IPS-20b (cell line): ENCODE measurements around the gene ABLIM1.

Source experiments
- H3K27ac ChIP-seq: one replicate; pipeline ENCODE4 v1.5.1; 2013; ENCODE audit warnings: low read length
- H3K27me3 ChIP-seq: 2 replicates; pipeline ENCODE4 v1.6.1; 2013; ENCODE audit warnings: mild to moderate bottlenecking, low read length, inconsistent platforms; ENCODE audit not compliant: insufficient read depth
- H3K36me3 ChIP-seq: 2 replicates; pipeline ENCODE4 v1.6.1; 2013; ENCODE audit warnings: low read depth, mild to moderate bottlenecking, inconsistent platforms, low read length, moderate library complexity; ENCODE audit not compliant: insufficient read depth
- H3K4me1 ChIP-seq: 2 replicates; pipeline ENCODE4 v1.6.1; 2013; ENCODE audit warnings: mild to moderate bottlenecking, control low read depth, inconsistent platforms, low read length, moderate library complexity; ENCODE audit not compliant: insufficient read depth
- H3K4me3 ChIP-seq: 2 replicates; pipeline ENCODE4 v1.5.1; 2013; ENCODE audit warnings: mild to moderate bottlenecking, low read length, inconsistent platforms
- H3K9ac ChIP-seq: 2 replicates; pipeline ENCODE4 v1.6.1; 2013; ENCODE audit warnings: low read depth, mild to moderate bottlenecking, inconsistent platforms, low read length, moderate library complexity
- H3K9me3 ChIP-seq: 2 replicates; pipeline ENCODE4 v1.6.1; 2013; ENCODE audit warnings: mild to moderate bottlenecking, low read depth, low read length, inconsistent platforms; ENCODE audit not compliant: insufficient read depth

Gene ABLIM1

DNA sequence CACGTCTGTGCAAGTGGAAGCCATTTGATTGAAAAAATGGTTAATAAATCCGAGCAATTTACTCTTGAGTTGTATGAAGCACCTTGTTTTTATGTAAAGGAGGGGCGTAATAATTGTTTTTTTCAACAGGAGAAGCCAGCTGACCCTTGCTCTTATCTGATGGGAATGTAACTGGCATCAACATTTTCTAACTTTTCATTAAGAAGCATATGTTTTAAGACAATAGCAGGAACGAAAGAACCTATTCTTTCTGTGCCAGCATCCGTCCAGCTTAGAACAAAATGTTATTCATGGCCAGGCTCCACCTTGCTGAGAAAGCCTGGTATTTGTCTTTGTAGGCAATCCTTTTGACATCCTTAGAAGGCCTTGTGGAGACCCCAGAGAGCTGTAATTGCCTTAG is 231.6 kb downstream of the ABLIM1 start:
- Histone ChIP-seq H3K9ac (no peak overlapping the region), H3K4me3 (no peak overlapping the region), H3K9me3 (no peaks in the 10 kb centered on the region), H3K27me3 (no peaks in the 10 kb centered on the region), H3K36me3 (no peaks in the 10 kb centered on the region), H3K4me1 (peaks cover 3% of the 10 kb centered on the region; the same call in 1 of the 2 replicates), H3K27ac (no peak overlapping the region)

DNA sequence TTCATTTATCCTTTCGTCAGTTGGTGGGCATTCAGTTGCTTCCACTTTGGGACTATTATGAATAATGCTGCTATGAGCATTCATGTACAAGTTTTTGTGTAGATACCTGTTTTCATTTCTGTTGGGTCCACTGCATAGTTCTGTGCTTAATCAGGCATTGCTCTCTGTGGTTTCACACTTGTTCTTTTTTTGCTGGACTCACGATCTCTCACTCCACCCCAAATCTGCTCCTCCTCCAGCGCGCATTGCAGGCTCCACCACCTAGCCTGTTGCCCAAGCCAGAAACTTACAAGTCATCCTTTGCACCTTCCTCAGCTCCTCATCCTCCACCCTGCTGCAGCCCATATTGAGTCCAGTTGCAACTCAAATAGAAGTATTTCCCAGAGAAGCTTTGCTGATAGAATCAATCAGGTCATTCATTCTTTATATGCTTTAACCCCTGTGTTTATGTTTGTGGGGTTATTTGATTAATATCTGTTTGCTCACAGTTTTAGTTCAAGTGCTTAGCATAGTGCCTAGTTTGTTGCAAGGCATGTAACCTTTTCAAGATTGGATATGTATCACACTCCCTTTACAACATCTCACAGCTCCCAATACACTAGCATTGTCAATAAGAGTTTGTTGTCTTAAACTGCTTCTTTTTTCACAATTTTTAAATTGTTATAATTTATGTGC is 237.1 kb downstream of the ABLIM1 start:
- no peak overlapping the region for H3K4me3 ChIP-seq
- H3K4me1 ChIP-seq = no peaks in the 10 kb centered on the region
- no peak overlapping the region for H3K9ac ChIP-seq
- no peaks in the 10 kb centered on the region for H3K27me3 ChIP-seq
- H3K36me3 ChIP-seq = no peaks in the 10 kb centered on the region
- H3K27ac ChIP-seq = no peak overlapping the region
- no peaks in the 10 kb centered on the region for H3K9me3 ChIP-seq

DNA sequence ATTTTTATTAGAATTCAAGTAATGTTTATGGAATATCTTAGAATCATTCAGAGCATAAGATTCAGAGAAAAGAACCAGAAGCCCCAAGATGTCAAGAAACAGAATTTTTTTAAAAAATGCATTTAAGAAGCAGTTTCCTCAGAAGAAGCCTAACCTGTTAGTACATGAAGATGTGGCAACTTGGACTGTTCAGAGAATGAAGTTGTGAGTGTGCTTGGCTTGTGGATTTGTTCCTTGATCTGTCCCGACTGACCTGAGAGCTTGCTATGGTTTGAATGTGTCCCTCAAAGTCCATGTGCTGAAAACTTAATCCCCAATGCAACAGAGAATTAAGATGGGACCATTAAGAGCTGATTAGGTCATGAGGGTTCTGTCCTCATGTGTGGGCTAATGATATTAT is 240.0 kb downstream of the ABLIM1 start:
- Histone ChIP-seq H3K9ac (no peak overlapping the region), H3K36me3 (no peaks in the 10 kb centered on the region), H3K4me3 (no peak overlapping the region), H3K9me3 (no peaks in the 10 kb centered on the region), H3K27ac (no peak overlapping the region), H3K27me3 (no peaks in the 10 kb centered on the region), H3K4me1 (no peaks in the 10 kb centered on the region)

DNA sequence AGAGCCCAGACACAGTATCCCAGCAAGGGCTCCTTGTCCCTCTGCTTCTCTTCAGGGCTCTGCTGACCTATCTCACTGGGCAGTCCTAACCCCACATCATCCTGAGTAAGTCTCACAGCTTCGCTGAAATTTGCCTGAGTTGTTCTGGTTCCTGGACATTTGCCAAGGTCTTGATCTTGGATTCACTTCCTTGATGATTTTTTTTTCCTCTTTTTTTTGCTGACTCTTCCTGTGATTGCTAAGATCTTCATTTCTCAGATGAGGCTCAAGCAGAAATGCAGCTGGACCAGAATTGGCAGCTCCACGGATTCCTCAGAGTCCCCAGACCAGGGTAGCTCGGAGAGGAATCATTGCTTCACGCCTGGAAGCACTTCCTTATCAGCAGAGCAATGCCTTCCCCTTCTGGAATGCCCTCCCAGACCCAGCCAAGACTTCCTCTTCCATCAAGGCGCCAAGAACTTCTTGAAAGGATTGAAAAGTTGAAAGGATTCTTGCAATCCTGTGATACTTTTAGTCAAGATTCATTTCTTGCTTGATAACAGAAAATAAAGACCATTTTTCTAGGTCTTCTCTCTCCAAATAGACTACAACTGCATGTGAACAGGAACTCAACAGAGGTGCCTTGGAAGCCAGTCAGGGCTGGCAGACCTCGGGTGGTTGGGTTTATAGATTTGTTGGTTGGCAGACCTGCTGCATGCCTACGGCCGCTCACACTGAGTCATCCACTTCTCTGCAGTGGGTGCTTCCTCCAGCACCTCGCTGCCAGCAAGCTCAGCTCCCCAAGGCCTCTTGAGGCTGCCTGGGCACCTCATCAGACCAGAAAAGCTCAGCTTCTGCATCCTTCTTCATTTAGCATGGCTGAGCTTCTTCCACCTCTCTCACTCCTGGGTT is 244.9 kb downstream of the ABLIM1 start:
- Histone ChIP-seq H3K36me3 (no peaks in the 10 kb centered on the region), H3K9me3 (no peaks in the 10 kb centered on the region), H3K4me3 (no peak overlapping the region), H3K4me1 (0 out of 2 replicates have a peak, but pooled peaks cover 8% of the 10 kb centered on the region), H3K9ac (no peak overlapping the region), H3K27ac (no peak overlapping the region), H3K27me3 (peaks cover 10% of the 10 kb centered on the region; the same call in 1 of the 2 replicates)

DNA sequence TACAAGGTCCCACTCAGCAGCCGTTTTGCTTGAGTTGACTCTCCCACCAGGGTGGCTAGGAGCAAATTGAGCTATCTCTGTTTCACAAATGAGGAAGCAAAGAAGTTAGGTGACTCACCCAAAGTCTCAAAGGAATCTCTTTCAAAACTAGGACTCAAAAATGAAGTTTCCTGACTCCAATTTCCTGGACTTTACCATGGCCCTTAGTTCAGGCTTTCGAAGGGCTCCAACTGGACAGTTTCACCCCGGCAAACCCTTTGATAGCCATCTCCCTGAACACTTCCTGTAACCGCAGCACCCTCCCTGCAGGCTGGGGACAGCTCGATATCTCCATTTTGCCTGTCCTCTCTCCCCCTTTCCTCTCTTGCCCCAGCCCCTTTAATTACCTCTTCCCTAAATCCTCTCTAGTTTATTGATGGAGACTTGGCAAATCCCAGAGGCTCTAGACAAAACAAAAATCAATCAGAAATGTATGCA is 249.1 kb downstream of the ABLIM1 start:
- Histone ChIP-seq H3K36me3 (no peaks in the 10 kb centered on the region), H3K4me3 (no peak overlapping the region), H3K9ac (no peak overlapping the region), H3K27me3 (peaks cover 40% of the 10 kb centered on the region), H3K4me1 (0 out of 2 replicates have a peak, but pooled peaks cover 8% of the 10 kb centered on the region), H3K9me3 (no peaks in the 10 kb centered on the region), H3K27ac (no peak overlapping the region)

DNA sequence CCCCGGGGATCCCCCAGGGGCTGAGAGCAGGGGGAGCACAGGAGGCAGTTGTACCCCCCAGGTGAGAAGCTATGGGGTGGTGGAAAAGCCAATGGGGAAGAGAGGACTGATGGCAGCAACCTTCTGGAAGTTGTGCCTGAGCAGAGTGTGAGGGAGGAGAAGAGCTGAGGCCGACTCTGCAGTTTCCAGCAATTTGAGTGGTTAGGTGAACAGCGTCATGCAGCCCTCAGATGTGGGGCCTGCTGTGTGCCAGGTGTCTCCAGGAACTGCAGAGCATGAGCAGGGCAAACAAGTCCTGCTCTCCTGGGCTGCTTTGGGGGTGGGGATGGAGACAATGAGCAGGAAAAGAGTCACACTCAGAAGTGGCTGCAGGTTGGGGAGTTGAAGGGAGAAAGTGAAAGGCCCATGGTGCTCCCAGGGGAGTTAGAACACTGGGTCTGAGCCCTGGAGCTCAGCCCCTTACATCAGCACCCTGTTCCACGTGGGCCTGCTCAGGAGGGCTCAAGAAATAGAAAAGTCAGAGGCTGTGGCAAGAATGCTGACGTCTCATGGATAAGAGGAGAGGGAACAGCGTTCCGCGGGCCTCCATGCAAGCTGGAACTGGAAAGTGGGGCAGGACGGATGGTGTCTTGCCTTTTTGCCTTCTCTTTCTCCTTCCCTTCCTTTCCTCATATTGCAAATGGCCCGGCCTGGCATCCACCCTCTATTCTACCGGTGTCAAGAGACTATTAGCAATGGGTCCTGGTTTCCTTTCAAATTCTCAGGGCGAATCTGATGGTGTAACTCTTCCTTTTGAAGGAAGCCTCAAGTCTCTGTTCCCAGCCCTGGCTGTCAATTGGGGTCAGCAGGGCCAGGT is 249.7 kb downstream of the ABLIM1 start:
- Histone ChIP-seq H3K27me3 (peaks cover 46% of the 10 kb centered on the region), H3K36me3 (no peaks in the 10 kb centered on the region), H3K4me3 (no peak overlapping the region), H3K9me3 (no peaks in the 10 kb centered on the region), H3K9ac (no peak overlapping the region), H3K27ac (no peak overlapping the region), H3K4me1 (0 out of 2 replicates have a peak, but pooled peaks cover 8% of the 10 kb centered on the region)

DNA sequence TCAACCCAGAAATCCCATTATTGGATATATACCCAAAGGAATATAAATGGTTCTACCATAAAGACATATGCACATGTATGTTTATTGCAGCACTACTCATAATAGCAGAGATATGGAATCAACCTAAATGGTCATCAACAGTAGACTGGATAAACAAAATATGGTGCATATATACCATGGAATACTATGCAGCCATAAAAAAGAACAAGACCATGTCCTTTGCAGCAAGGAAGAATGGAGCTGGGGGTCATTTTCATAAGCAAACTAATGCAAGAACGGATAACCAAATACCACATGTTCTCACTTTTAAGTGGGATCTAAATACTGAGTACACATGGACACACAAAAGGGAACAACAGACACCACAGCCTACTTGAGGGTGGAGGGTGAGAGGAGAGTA is 251.6 kb downstream of the ABLIM1 start:
- H3K4me1 ChIP-seq = peaks cover 20% of the 10 kb centered on the region; the same call in 1 of the 2 replicates
- H3K36me3 ChIP-seq = no peaks in the 10 kb centered on the region
- no peak overlapping the region for H3K9ac ChIP-seq
- H3K27me3 ChIP-seq = peaks cover 65% of the 10 kb centered on the region
- no peak overlapping the region for H3K4me3 ChIP-seq
- H3K9me3 ChIP-seq = no peaks in the 10 kb centered on the region
- no peak overlapping the region for H3K27ac ChIP-seq

DNA sequence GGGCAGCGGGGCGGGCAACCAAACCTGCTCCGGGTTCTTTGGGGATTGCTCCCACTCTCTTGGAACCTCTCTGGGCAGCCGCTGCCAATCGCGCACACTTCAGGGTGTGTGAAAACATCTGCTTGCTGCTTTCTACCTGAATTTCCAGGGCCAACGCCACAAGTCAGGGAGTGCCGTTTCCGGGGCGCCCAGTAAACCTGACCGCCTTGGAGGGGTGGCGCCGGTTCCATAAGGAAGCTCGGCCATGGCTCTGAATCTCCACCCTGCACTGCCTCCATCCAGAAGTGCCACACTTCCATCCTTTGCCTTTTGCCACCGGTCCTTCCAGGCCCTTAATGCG is 253.1 kb downstream of the ABLIM1 start:
- peaks cover 20% of the 10 kb centered on the region; the same call in 1 of the 2 replicates for H3K4me1 ChIP-seq
- H3K4me3 ChIP-seq = peak overlapping the region; percentile 81
- H3K27me3 ChIP-seq = peaks cover 69% of the 10 kb centered on the region
- H3K36me3 ChIP-seq = no peaks in the 10 kb centered on the region
- H3K9ac ChIP-seq = no peak overlapping the region
- H3K27ac ChIP-seq = no peak overlapping the region
- H3K9me3 ChIP-seq = no peaks in the 10 kb centered on the region

DNA sequence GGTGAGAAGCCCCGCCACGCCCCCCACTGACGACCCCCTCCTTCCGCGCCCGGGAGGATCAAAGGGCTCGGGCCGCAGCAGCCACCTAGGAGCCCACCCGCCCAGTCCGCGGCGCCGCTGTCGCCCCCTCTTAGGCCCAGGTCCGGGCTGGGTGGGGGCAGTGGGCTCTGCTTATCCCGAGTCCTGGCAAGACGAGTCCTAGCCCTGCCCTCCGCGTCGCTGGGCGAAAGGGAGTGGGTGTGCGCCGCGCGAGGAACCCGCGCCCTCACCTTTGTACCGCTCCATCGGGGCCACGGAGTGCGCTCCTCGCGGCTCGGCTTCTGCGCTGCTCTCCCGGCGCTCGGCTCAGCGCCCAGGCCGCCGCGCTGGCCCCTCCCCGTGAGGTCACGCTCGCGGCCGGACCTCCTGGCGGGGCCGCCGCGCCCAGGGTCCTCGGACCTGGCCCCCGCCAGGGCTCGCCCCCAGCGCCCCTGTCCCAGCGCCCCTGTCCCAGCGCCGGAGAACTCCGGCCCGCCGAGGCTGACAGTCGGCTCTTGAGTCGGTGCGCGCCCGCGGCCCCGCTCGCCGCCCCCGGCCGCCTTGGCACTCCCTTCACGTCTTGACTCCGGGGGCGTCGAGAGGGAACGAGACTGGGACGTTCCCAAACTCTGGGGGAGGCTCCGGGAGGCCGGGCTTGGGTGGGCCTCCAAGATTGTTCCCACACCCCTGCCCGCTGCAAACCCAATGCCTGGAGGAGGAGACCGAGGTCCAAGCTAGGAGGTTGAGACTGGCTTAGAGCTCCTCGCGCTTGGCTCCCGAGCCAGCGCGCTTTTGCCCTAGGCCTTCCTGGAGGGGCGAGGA is 253.7 kb downstream of the ABLIM1 start, which contains the start of gene AFAP1L2:
AFAP1L2 (minus strand) TSS at position 332 of the 840 bp plus-strand sequence; CDS start at position 285, 47 bp downstream.
- H3K27me3 ChIP-seq = peaks cover 69% of the 10 kb centered on the region
- H3K27ac ChIP-seq = no peak within 1 kb of the TSS
- H3K4me3 ChIP-seq = peak within 1 kb of the TSS; percentile 81
- H3K36me3 ChIP-seq = no peaks in the 10 kb centered on the region
- peak within 1 kb of the TSS; percentile 45; the same call in 1 of the 2 replicates for H3K9ac ChIP-seq
- peaks cover 17% of the 10 kb centered on the region; the same call in 1 of the 2 replicates for H3K4me1 ChIP-seq
- H3K9me3 ChIP-seq = no peaks in the 10 kb centered on the region

DNA sequence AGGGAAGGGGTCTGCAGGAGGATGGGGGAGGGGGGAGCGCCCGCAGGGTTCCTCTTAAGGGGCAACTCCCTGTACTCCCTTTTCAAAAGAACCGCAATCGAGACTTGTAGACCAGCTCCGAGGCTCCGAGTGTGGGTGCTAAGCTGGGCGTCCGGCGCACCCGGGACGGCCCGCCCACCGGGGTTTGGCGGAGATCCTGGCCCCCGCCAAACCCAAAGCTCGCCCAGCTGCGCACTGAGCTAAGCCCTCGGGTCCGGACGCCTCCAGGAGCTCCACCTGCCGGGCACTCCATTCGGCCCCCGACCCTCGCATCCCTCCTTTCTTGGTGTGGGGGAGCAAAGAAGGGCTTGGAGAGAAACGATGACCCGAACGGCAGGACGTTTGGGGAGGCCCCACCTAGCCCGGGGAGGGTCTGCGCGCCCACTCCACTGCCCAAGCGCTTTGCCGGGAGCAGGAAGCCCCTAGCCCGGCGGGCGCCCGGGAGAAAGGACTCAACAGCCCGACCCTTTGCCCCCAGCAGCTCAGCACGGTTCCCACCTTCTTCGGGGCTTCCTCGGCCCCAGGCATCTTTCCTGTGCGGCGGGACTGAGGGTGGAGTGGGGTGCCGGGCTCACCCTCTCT is 254.4 kb downstream of the ABLIM1 start:
- H3K27ac ChIP-seq = no peak overlapping the region
- peak overlapping the region; percentile 45; the same call in 1 of the 2 replicates for H3K9ac ChIP-seq
- H3K27me3 ChIP-seq = peaks cover 65% of the 10 kb centered on the region
- H3K9me3 ChIP-seq = no peaks in the 10 kb centered on the region
- peak overlapping the region; percentile 81 for H3K4me3 ChIP-seq
- H3K36me3 ChIP-seq = no peaks in the 10 kb centered on the region
- H3K4me1 ChIP-seq = peaks cover 12% of the 10 kb centered on the region; the same call in 1 of the 2 replicates
